Naive thymus-derived CD4-positive, alpha-beta T cell (primary cell): ENCODE measurements around the gene CNP. TPM values are rescaled to one million over a fixed set of nuclear protein-coding genes. Genes with fewer than 3 reads are reported as not detected.

Experiments
- ATAC-seq: fragments of 150-1000 bp; cut with Tn5 transposase; 2 replicates; pipeline ENCODE4 v1.10.0; 2021; ENCODE audit warnings: mild to moderate bottlenecking, moderate library complexity
- CTCF ChIA-PET: fragments of 350-600 bp; sonication (Branson Sonifier 250); formaldehyde crosslinking; loops from one replicate; lab custom pipeline; 2021; ENCODE audit warnings: antibody characterized with exemption; lab: Charles Lee
- POLR2A ChIA-PET: fragments of 350-600 bp; sonication (Branson Sonifier 250); formaldehyde crosslinking; loops from one replicate; lab custom pipeline; 2021; ENCODE audit warnings: antibody characterized with exemption, inconsistent platforms; lab: Charles Lee
- DNase-seq, 9 donors: peaks; one replicate each; pipeline versions ENCODE4 v3.0.0 to v3.0.0-alpha.2; 2020 to 2022; ENCODE audit warnings: mixed read lengths in 1 of 9
- H3K27ac ChIP-seq: one replicate; pipeline ENCODE4 v1.7.0; 2013; ENCODE audit warnings: mild to moderate bottlenecking, low read depth, low read length, moderate library complexity
- H3K27me3 ChIP-seq, 2 donors: one replicate each; pipeline ENCODE4 v1.7.0; 2013; ENCODE audit warnings: low read length in 2 of 2, mild to moderate bottlenecking in 2 of 2, moderate library complexity in 2 of 2; ENCODE audit not compliant: control insufficient read depth in 2 of 2, insufficient read depth in 2 of 2
- H3K36me3 ChIP-seq, 3 experiments: 1 replicate in 2 of 3; 2 replicates in 1 of 3; pipeline ENCODE4 v1.7.0; 2013; ENCODE audit warnings: low read length in 3 of 3, mild to moderate bottlenecking in 3 of 3, moderate library complexity in 1 of 3; ENCODE audit not compliant: insufficient read depth in 3 of 3, control insufficient read depth in 2 of 3
- H3K4me1 ChIP-seq, 2 donors: one replicate each; pipeline ENCODE4 v1.7.0; 2013; ENCODE audit warnings: low read length in 2 of 2, mild to moderate bottlenecking in 2 of 2, moderate library complexity in 1 of 2; ENCODE audit not compliant: control insufficient read depth in 2 of 2, insufficient read depth in 2 of 2
- H3K4me3 ChIP-seq: 2 replicates; pipeline ENCODE4 v1.7.0; 2013; ENCODE audit warnings: mild to moderate bottlenecking, low read length
- H3K9me3 ChIP-seq, 3 experiments: 1 replicate in 2 of 3; 2 replicates in 1 of 3; pipeline ENCODE4 v1.7.0; 2013; ENCODE audit warnings: low read length in 3 of 3; ENCODE audit not compliant: control insufficient read depth in 2 of 3
- H3K27ac Mint-ChIP-seq, 9 donors: one replicate each; pipeline ENCODE4 v1.8.0; 2020 to 2022; ENCODE audit warnings: mixed read lengths in 9 of 9, mild to moderate bottlenecking in 8 of 9, moderate library complexity in 5 of 9, inconsistent platforms in 2 of 9
- H3K27me3 Mint-ChIP-seq, 5 donors: one replicate each; pipeline ENCODE4 v1.8.0; 2021 to 2022; ENCODE audit warnings: mixed read lengths in 5 of 5, mild to moderate bottlenecking in 1 of 5
- H3K36me3 Mint-ChIP-seq, 5 donors: one replicate each; pipeline ENCODE4 v1.8.0; 2020 to 2022; ENCODE audit warnings: mixed read lengths in 5 of 5, mild to moderate bottlenecking in 3 of 5, inconsistent platforms in 1 of 5
- H3K4me1 Mint-ChIP-seq, 7 donors: one replicate each; pipeline ENCODE4 v1.8.0; 2020 to 2022; ENCODE audit warnings: mixed read lengths in 7 of 7, mild to moderate bottlenecking in 3 of 7, inconsistent platforms in 1 of 7
- H3K4me3 Mint-ChIP-seq, 10 donors: one replicate each; pipeline ENCODE4 v1.8.0; 2020 to 2022; ENCODE audit warnings: mild to moderate bottlenecking in 10 of 10, mixed read lengths in 10 of 10, moderate library complexity in 6 of 10, inconsistent platforms in 2 of 10
- H3K9me3 Mint-ChIP-seq, 11 donors: one replicate each; pipeline ENCODE4 v1.8.0; 2020 to 2022; ENCODE audit warnings: mixed read lengths in 11 of 11, mild to moderate bottlenecking in 4 of 11, inconsistent platforms in 1 of 11, moderate library complexity in 1 of 11
- intact Hi-C, 2 donors: fragments of 100-400 bp; cut with micrococcal nuclease; formaldehyde crosslinking; loops; one replicate each; pipeline ENCODE4 v1.15.1; 2023
- polyA plus RNA-seq, 2 donors: library from polyadenylated mRNA; unstranded; fragments of 300-500 nt; fragmentation: Illumina TruSeq; gene quantifications; one replicate each; pipeline ENCODE4 v1.2.3, GENCODE V29; 2021
- total RNA-seq, 6 experiments: library from RNA in 5 of 6; stranded (reverse) in 5 of 6; gene quantifications; 1 replicate in 5 of 6; 2 replicates in 1 of 6; pipeline ENCODE4 v1.2.3 and lab custom pipeline; 2021 to 2026

Gene CNP
- total and polyA plus RNA-seq, 7 experiments from 2014 or later: 29.6 to 86.3 (median 32.5) TPM

- peaks cover 0 to 24% (median 4%) of the 10 kb centered on the region in 5 donors for H3K36me3 Mint-ChIP-seq
- peak overlapping the region in 2 of 10 donors; percentile 6 to 41 for H3K4me3 Mint-ChIP-seq
- Histone ChIP-seq H3K4me3 (no peak overlapping the region), H3K27ac (no peak overlapping the region), H3K27me3 (no peaks in the 10 kb centered on the region), H3K36me3 (peaks cover 3 to 53% (median 8%) of the 10 kb centered on the region in 3 experiments), H3K9me3 (no peaks in the 10 kb centered on the region), H3K4me1 (peaks cover 2 to 16% of the 10 kb centered on the region in 2 donors)
- no peak for DNase-seq
- peak overlapping the region in 4 of 9 donors; percentile 16 to 77 (median 51) for H3K27ac Mint-ChIP-seq
- CTCF ChIA-PET: no interaction called here
- peaks cover 21 to 43% (median 39%) of the 10 kb centered on the region in 7 donors for H3K4me1 Mint-ChIP-seq
- ATAC-seq: no peak
- H3K27me3 Mint-ChIP-seq: no peaks in the 10 kb centered on the region
- intact Hi-C loops: no loop called here
- peaks cover 0 to 2% (median 0%) of the 10 kb centered on the region in 11 donors for H3K9me3 Mint-ChIP-seq
- POLR2A ChIA-PET: interaction anchor here (1.6 kb wide), 1 partner anchor 47 kb away, joined by 4 read pairs; the partner anchor contains the start of gene DNAJC7
Measured at GRCh38 chr17:41970901-41971331, 4.3 kb downstream of the CNP start.

DNA sequence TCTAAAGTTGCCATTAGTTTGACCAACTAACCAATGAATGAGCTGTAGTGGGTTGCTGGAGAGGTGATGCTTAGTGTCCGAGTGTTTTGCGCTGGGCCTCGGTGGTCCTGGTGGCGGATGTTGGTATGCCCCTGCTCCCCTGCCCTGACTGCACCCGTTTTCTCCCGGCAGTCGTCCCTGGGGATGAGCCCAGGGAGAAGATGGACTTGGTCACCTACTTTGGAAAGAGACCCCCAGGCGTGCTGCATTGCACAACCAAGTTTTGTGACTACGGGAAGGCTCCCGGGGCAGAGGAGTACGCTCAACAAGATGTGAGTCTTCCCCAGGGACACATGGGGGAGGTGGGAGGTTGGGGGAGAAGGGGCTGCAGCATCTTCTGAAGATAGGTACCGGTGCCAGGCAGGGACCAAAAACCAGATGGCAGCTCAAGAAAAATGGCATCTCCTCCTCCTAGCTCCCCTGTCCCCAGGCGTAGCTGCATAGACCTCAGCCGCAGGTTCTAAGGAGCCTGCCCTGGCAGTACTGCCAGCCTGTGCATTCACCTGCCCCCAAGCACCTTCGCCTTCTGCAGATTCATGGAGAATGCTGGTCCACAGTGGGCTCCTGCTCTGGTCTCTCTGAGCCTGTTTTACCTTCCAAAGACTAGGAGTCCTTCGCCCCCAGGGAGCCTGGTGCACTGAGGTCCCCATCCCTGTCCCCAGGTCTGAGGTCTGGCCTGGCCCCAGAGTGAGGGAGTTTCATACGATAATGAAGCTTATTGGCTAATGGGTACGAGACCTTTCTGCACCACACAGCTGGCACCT lies 5.3 kb downstream of the CNP start:
- Histone ChIP-seq H3K27ac (no peak overlapping the region), H3K9me3 (no peaks in the 10 kb centered on the region), H3K4me1 (peaks cover 2 to 16% of the 10 kb centered on the region in 2 donors), H3K27me3 (no peaks in the 10 kb centered on the region), H3K4me3 (no peak overlapping the region), H3K36me3 (peaks cover 10 to 63% (median 16%) of the 10 kb centered on the region in 3 experiments)
- ChIA-PET CTCF (no interaction called here), POLR2A (no interaction called here)
- H3K27me3 Mint-ChIP-seq: no peaks in the 10 kb centered on the region
- peaks cover 4 to 31% (median 5%) of the 10 kb centered on the region in 5 donors for H3K36me3 Mint-ChIP-seq
- ATAC-seq (no peak), DNase-seq (no peak)
- peak overlapping the region in 6 of 9 donors; percentile 14 to 77 (median 42) for H3K27ac Mint-ChIP-seq
- intact Hi-C loops: loop anchor here in 1 of 2 donors (1.0 kb wide), 1 partner anchor 22 kb away; no protein-coding TSS in a partner anchor
- peaks cover 0 to 2% (median 0%) of the 10 kb centered on the region in 11 donors for H3K9me3 Mint-ChIP-seq
- no peak overlapping the region for H3K4me3 Mint-ChIP-seq
- H3K4me1 Mint-ChIP-seq: peaks cover 21 to 43% (median 39%) of the 10 kb centered on the region in 7 donors

- ChIA-PET CTCF (no interaction called here), POLR2A (no interaction called here)
- peaks cover 18 to 72% (median 21%) of the 10 kb centered on the region in 3 experiments for H3K36me3 ChIP-seq
- no peaks in the 10 kb centered on the region for H3K27me3 Mint-ChIP-seq
- no peak overlapping the region for H3K4me3 ChIP-seq
- H3K27me3 ChIP-seq: no peaks in the 10 kb centered on the region
- no peaks in the 10 kb centered on the region for H3K9me3 ChIP-seq
- peaks cover 2 to 10% of the 10 kb centered on the region in 2 donors for H3K4me1 ChIP-seq
- peak overlapping the region in 1 of 10 donors; percentile 16 for H3K4me3 Mint-ChIP-seq
- H3K36me3 Mint-ChIP-seq: peaks cover 4 to 38% (median 8%) of the 10 kb centered on the region in 5 donors
- DNase-seq: no peak
- H3K27ac ChIP-seq: no peak overlapping the region
- intact Hi-C loops: loop anchor here in 1 of 2 donors (1.0 kb wide), 1 partner anchor 22 kb away; no protein-coding TSS in a partner anchor
- H3K4me1 Mint-ChIP-seq: peaks cover 17 to 37% (median 34%) of the 10 kb centered on the region in 7 donors
- H3K9me3 Mint-ChIP-seq: peaks cover 0 to 3% (median 0%) of the 10 kb centered on the region in 11 donors
- peak overlapping the region in 8 of 9 donors; percentile 1 to 76 (median 34) for H3K27ac Mint-ChIP-seq
- peak; percentile 31 for ATAC-seq
Measured at GRCh38 chr17:41972571-41973407, 6.2 kb downstream of the CNP start.

GRCh38 chr17:41973408-41973811 lies 6.8 kb downstream of the CNP start:
- Mint-ChIP-seq H3K9me3 (peaks cover 0 to 1% (median 0%) of the 10 kb centered on the region in 11 donors), H3K4me3 (peak overlapping the region in 1 of 10 donors; percentile 16), H3K27me3 (no peaks in the 10 kb centered on the region), H3K36me3 (peaks cover 4 to 44% (median 8%) of the 10 kb centered on the region in 5 donors), H3K27ac (peak overlapping the region in 2 of 9 donors; percentile 41 to 43), H3K4me1 (peaks cover 13 to 31% (median 28%) of the 10 kb centered on the region in 7 donors)
- ChIA-PET CTCF (interaction anchor here (0.6 kb wide), 1 partner anchor 605 kb away, joined by 4 read pairs; no protein-coding TSS in a partner anchor), POLR2A (no interaction called here)
- H3K27ac ChIP-seq: no peak overlapping the region
- H3K4me1 ChIP-seq: peaks cover 0 to 6% of the 10 kb centered on the region in 2 donors
- H3K9me3 ChIP-seq: no peaks in the 10 kb centered on the region
- peaks cover 21 to 73% (median 23%) of the 10 kb centered on the region in 3 experiments for H3K36me3 ChIP-seq
- intact Hi-C loops: no loop called here
- no peak for DNase-seq
- no peaks in the 10 kb centered on the region for H3K27me3 ChIP-seq
- peak; percentile 55 for ATAC-seq
- no peak overlapping the region for H3K4me3 ChIP-seq

DNA sequence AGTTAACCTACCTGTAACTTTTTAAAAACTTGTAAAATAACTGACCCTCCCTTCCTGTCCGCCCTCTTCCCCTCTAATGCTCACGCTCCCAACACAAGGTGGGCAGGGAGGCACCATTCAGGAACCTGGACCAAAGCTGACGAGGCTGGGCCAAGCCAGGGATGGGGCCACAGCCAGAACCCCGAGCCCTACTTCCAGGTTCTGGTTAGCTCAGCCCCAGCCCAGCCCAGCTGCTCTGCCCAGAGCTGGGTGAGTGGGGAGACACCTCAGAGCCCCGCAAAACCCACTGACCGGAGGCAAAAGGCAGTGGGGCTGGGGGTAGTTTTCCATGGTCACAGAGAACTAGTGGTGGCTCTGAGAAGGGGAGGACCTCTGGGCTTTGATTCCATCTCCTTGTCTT lies 7.4 kb downstream of the CNP start:
- no peak for ATAC-seq
- peaks cover 21 to 74% (median 23%) of the 10 kb centered on the region in 3 experiments for H3K36me3 ChIP-seq
- no peak for DNase-seq
- POLR2A ChIA-PET: interaction anchor here (3.7 kb wide), 1 partner anchor 7 kb away, joined by 26 read pairs; the partner anchor contains the start of gene CNP
- H3K9me3 ChIP-seq: no peaks in the 10 kb centered on the region
- H3K4me1 ChIP-seq: peaks cover 0 to 6% of the 10 kb centered on the region in 2 donors
- Mint-ChIP-seq H3K4me1 (peaks cover 12 to 27% (median 24%) of the 10 kb centered on the region in 7 donors), H3K27me3 (no peaks in the 10 kb centered on the region), H3K4me3 (no peak overlapping the region), H3K36me3 (peaks cover 4 to 45% (median 8%) of the 10 kb centered on the region in 5 donors), H3K27ac (peak overlapping the region in 2 of 9 donors; percentile 14 to 28), H3K9me3 (peaks cover 0 to 1% (median 0%) of the 10 kb centered on the region in 11 donors)
- H3K4me3 ChIP-seq: no peak overlapping the region
- CTCF ChIA-PET: interaction anchor here (0.6 kb wide), 1 partner anchor 605 kb away, joined by 4 read pairs; no protein-coding TSS in a partner anchor
- intact Hi-C loops: no loop called here
- H3K27ac ChIP-seq: no peak overlapping the region
- no peaks in the 10 kb centered on the region for H3K27me3 ChIP-seq

DNA sequence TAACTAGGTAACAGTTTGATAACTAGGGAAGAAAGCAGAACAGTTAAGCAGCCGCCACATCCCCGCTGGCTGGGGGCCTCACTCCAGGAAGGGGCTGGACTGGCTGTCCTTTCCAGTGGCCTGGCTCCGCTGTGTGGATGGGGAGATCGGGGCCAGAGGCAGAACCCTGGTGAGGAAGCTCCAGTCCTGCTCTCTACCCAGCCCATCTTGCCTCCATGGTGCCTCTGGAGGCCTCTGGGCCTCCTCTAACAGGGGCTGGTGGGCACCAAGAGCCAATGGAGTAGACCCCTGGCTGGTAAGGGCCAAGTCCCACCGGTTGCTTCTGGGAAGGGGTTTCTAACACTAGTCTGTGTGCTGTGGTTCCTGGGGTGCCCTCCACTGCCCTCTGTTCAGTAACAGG lies 8.1 kb downstream of the CNP start:
- Mint-ChIP-seq H3K4me3 (no peak overlapping the region), H3K4me1 (peaks cover 10 to 25% (median 18%) of the 10 kb centered on the region in 7 donors), H3K9me3 (peaks cover 0 to 1% (median 0%) of the 10 kb centered on the region in 11 donors), H3K27ac (peak overlapping the region in 4 of 9 donors; percentile 14 to 67 (median 35)), H3K36me3 (peaks cover 4 to 45% (median 8%) of the 10 kb centered on the region in 5 donors), H3K27me3 (no peaks in the 10 kb centered on the region)
- no peak overlapping the region for H3K4me3 ChIP-seq
- H3K4me1 ChIP-seq: peaks cover 0 to 6% of the 10 kb centered on the region in 2 donors
- intact Hi-C loops: no loop called here
- ATAC-seq: no peak
- ChIA-PET POLR2A (interaction anchor here (0.5 to 3.7 kb wide), 3 partner anchors 7 to 219 kb away, joined by 3 to 26 read pairs (median 3); partner anchors contain the start of gene CNP), CTCF (no interaction called here)
- H3K27me3 ChIP-seq: no peaks in the 10 kb centered on the region
- H3K36me3 ChIP-seq: peaks cover 21 to 75% (median 23%) of the 10 kb centered on the region in 3 experiments
- H3K9me3 ChIP-seq: no peaks in the 10 kb centered on the region
- peak overlapping the region; percentile 21 for H3K27ac ChIP-seq
- DNase-seq: no peak
